Esophagus (tissue), 2 donors: ENCODE measurements around the gene NCAM1. TPM values are rescaled to one million over a fixed set of nuclear protein-coding genes. Genes with fewer than 3 reads are reported as not detected.
"Not testable (repeated sequence)": the region's sequence is repeated elsewhere in the genome, so short reads cannot be mapped to it uniquely, and the experiment has no call there.

Experiments used
- H3K27ac ChIP-seq, 2 donors: one replicate each; pipeline ENCODE4 v1.5.1; 2013; ENCODE audit warnings: low read depth in 2 of 2, mild to moderate bottlenecking in 2 of 2, inconsistent platforms in 1 of 2, low read length in 1 of 2, moderate library complexity in 1 of 2
- H3K27me3 ChIP-seq, 2 donors: one replicate each; pipeline ENCODE4 v1.6.1; 2013; ENCODE audit warnings: low read length in 2 of 2, control low read depth in 1 of 2, mild to moderate bottlenecking in 1 of 2; ENCODE audit not compliant: insufficient read depth in 2 of 2, control insufficient read depth in 1 of 2
- H3K36me3 ChIP-seq, 2 donors: one replicate each; pipeline ENCODE4 v1.6.1; 2013; ENCODE audit warnings: low read length in 1 of 2; ENCODE audit not compliant: control insufficient read depth in 2 of 2, insufficient read depth in 2 of 2
- H3K4me1 ChIP-seq, 2 donors: one replicate each; pipeline ENCODE4 v1.6.1; 2013; ENCODE audit warnings: low read length in 1 of 2; ENCODE audit not compliant: control insufficient read depth in 2 of 2, insufficient read depth in 2 of 2
- H3K4me3 ChIP-seq, 2 donors: one replicate each; pipeline ENCODE4 v1.5.1; 2013; ENCODE audit warnings: low read length in 2 of 2, mild to moderate bottlenecking in 2 of 2, low read depth in 1 of 2, moderate library complexity in 1 of 2
- H3K9me3 ChIP-seq, 2 donors: one replicate each; pipeline ENCODE4 v1.6.1; 2013; ENCODE audit warnings: mild to moderate bottlenecking in 2 of 2, low read depth in 1 of 2, low read length in 1 of 2, moderate library complexity in 1 of 2; ENCODE audit not compliant: control insufficient read depth in 2 of 2, insufficient read depth in 1 of 2
- WGBS, 2 donors: extraction: QIAGEN DNeasy Blood & Tissue Kit; methylation state at CpG; one replicate each; pipeline ENCODE4 v1.1.7; 2013; 5-methylcytosine and 5-hydroxymethylcytosine counted together
- polyA plus RNA-seq, 2 donors: library from polyadenylated mRNA; stranded (reverse); fragments of 200-250 nt; gene quantifications; one replicate each; pipeline ENCODE4 v1.2.3, GENCODE V29; 2013
- donor health status: healthy with polysubstance abuse.
- donor health status: Bipolar disorder and iron deficiency.

The NCAM1 gene
- polyA plus RNA-seq, 2 donors = 1.7 to 2.2 TPM

DNA sequence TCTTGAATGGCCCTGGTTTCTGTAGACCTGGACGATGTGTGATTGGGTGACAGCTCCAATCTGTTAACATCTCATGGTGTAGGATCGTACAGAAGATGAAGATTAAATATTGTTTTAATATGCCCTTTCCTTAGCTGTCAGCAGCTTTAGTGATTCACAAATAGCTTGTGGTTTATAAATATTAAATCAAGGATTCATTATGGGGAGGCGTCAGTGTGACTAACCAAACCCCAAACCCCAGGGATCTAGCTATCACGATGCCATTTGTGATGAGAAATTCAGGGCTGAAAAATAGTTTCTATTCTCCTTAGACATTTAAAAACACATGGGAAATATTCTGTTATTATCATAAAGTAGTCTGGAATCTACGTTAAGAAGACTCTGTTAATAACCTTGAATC lies 73.4 kb downstream of the NCAM1 start:
- WGBS, 2 donors = 81 to 83% methylated on average over 5 of the region's 5 CpGs
- no peaks in the 10 kb centered on the region for H3K9me3 ChIP-seq
- H3K4me1 ChIP-seq = no peaks in the 10 kb centered on the region
- H3K27ac ChIP-seq = no peak overlapping the region
- H3K4me3 ChIP-seq = no peak overlapping the region
- H3K27me3 ChIP-seq = no peaks in the 10 kb centered on the region
- H3K36me3 ChIP-seq = no peaks in the 10 kb centered on the region

- H3K4me1 ChIP-seq = no peaks in the 10 kb centered on the region
- 74 to 83% methylated on average over 3 of the region's 3 CpGs for WGBS, 2 donors
- H3K27me3 ChIP-seq = no peaks in the 10 kb centered on the region
- no peaks in the 10 kb centered on the region for H3K36me3 ChIP-seq
- no peaks in the 10 kb centered on the region for H3K9me3 ChIP-seq
- no peak overlapping the region for H3K4me3 ChIP-seq
- no peak overlapping the region for H3K27ac ChIP-seq
These were observed 74.5 kb downstream of the NCAM1 start for GRCh38 chr11:113035708-113036107.

- H3K9me3 ChIP-seq = no peaks in the 10 kb centered on the region
- no peak overlapping the region for H3K27ac ChIP-seq
- WGBS, 2 donors = 69 to 76% methylated on average over 5 of the region's 5 CpGs
These were observed 82.5 kb downstream of the NCAM1 start for GRCh38 chr11:113043698-113044097.

DNA sequence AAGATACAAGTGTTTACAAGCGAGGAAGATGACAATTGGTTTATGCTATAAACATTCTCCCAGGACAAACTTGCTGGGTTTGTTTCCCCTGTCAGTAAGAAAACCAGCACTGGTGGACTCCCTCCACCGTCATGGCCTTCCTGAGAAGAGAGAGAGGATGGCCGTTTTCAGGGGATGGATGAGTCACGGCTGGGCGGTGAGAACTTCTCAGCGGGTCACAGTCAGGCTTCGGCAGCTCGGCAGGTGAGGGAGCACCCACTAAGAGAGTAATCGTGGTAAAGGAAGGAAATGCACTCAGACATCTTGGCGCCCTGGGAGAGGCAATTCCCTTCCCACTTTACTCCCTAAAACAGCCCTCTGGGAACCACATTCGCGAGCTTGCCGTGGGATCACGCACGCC lies 83.9 kb downstream of the NCAM1 start:
- H3K27ac ChIP-seq = no peak overlapping the region
- 87% methylated on average over 15 of the region's 15 CpGs for WGBS, 2 donors
- H3K36me3 ChIP-seq = no peaks in the 10 kb centered on the region
- H3K27me3 ChIP-seq = no peaks in the 10 kb centered on the region
- H3K9me3 ChIP-seq = no peaks in the 10 kb centered on the region
- H3K4me1 ChIP-seq = no peaks in the 10 kb centered on the region
- no peak overlapping the region for H3K4me3 ChIP-seq

More at GRCh38 chr11:113043698-113044097, 82.5 kb downstream of the NCAM1 start:
- H3K36me3 ChIP-seq = no peaks in the 10 kb centered on the region
- H3K27me3 ChIP-seq = no peaks in the 10 kb centered on the region
- no peak overlapping the region for H3K4me3 ChIP-seq
- no peaks in the 10 kb centered on the region for H3K4me1 ChIP-seq

DNA sequence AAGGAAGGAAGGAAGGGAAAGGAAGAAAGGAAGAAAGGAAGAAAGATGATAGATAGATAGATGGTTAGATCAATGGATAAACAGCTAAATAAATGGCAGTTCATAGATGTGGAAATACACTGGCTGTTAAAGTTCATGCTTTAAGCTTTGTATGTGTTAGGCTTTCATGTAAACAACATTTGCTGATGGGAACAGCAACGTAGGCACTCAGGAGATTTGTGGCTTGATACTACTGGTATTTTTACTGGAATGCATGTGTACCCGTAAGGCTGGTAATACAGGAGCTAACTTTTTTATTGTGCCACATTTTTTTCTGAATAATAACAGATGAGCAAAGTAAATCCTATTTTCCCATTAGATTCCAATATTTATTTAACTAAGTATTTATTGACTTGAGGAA lies 85.6 kb downstream of the NCAM1 start:
- H3K27me3 ChIP-seq = no peaks in the 10 kb centered on the region
- no peaks in the 10 kb centered on the region for H3K36me3 ChIP-seq
- WGBS, 2 donors = 55 to 69% methylated on average over 2 of the region's 2 CpGs
- no peaks in the 10 kb centered on the region for H3K4me1 ChIP-seq
- H3K27ac ChIP-seq = no peak overlapping the region
- no peak overlapping the region for H3K4me3 ChIP-seq
- no peaks in the 10 kb centered on the region for H3K9me3 ChIP-seq

DNA sequence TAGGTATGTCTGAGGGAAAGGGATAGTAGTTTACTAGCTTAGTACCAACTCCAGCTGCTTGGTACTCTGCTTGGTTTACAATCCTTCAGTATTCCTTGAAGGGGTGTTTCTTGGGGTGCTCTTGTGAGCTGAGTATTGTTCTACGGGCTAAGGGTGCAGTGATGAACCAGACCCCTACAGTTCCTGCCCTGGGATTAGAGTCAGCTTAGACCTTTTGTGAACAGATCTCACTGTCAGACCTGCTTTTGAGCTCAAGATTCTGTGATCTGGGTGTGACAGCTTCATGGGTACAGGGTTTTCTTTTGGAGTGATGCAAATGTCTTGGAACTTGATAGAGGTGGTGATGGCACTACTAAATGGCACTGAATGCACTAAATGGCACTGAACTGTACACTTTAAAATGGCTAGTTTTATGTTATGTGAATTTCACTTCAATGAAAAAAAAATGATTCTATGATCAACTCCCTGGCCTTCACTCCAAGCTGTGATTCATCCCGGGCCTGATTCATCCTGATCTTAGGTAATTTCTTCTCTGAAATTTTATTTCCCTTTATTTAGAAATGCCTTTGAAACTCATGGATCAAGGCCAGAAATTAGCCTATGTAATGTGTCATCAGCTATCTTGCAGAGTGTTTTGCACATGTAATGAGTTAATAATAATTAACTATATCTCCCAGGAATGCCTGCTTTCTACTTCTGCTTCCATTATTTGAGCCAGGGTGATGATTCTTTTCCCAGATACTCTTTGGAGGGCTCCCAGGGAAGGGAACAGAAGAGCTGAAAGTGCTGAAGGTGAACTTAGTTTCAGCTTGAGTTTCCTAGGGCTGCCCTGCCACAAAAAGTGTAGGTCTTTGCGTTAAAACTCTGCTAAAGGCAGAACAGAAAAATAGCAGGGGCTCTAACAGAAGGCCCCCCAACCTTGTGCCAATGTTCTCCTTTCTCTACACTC lies 87.9 kb downstream of the NCAM1 start:
- H3K36me3 ChIP-seq = no peaks in the 10 kb centered on the region
- H3K27me3 ChIP-seq = no peaks in the 10 kb centered on the region
- no peaks in the 10 kb centered on the region for H3K4me1 ChIP-seq
- H3K9me3 ChIP-seq = no peaks in the 10 kb centered on the region
- no peak overlapping the region for H3K27ac ChIP-seq
- WGBS, 2 donors = 62 to 77% methylated on average over 3 of the region's 3 CpGs
- H3K4me3 ChIP-seq = no peak overlapping the region

DNA sequence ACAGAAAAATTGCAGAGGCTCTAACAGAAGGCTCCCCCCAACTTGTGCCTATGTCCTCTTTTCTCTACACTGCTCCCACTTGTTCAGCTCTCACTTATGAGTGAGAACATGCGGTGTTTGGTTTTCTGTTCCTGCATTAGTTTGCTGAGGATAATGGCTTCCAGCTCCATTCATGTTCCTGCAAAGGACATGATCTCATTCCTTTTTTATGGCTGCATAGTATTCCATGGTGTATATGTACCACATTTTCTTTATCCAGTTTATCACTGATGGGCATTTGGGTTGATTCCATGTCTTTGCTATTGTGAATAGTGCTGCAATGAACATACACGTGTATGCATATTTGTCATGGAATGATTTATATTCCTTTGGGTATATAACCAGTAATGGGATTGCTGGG lies 91.8 kb downstream of the NCAM1 start:
- not testable (repeated sequence) for H3K4me3 ChIP-seq, H3K27me3 ChIP-seq, H3K36me3 ChIP-seq, H3K27ac ChIP-seq, H3K9me3 ChIP-seq, H3K4me1 ChIP-seq
- 87 to 93% methylated on average over 2 of the region's 2 CpGs for WGBS, 2 donors

GRCh38 chr11:113057038-113057437 lies 95.8 kb downstream of the NCAM1 start:
- H3K36me3 ChIP-seq = no peaks in the 10 kb centered on the region
- 75 to 85% methylated on average over 2 of the region's 2 CpGs for WGBS, 2 donors
- no peak overlapping the region for H3K27ac ChIP-seq
- H3K4me1 ChIP-seq = no peaks in the 10 kb centered on the region
- no peaks in the 10 kb centered on the region for H3K27me3 ChIP-seq
- H3K4me3 ChIP-seq = no peak overlapping the region
- H3K9me3 ChIP-seq = no peaks in the 10 kb centered on the region

GRCh38 chr11:113059548-113059947 lies 98.3 kb downstream of the NCAM1 start:
- no peaks in the 10 kb centered on the region for H3K9me3 ChIP-seq
- 82 to 86% methylated on average over 4 of the region's 4 CpGs for WGBS, 2 donors
- no peaks in the 10 kb centered on the region for H3K27me3 ChIP-seq
- H3K27ac ChIP-seq = no peak overlapping the region
- H3K36me3 ChIP-seq = no peaks in the 10 kb centered on the region
- no peaks in the 10 kb centered on the region for H3K4me1 ChIP-seq
- H3K4me3 ChIP-seq = no peak overlapping the region

DNA sequence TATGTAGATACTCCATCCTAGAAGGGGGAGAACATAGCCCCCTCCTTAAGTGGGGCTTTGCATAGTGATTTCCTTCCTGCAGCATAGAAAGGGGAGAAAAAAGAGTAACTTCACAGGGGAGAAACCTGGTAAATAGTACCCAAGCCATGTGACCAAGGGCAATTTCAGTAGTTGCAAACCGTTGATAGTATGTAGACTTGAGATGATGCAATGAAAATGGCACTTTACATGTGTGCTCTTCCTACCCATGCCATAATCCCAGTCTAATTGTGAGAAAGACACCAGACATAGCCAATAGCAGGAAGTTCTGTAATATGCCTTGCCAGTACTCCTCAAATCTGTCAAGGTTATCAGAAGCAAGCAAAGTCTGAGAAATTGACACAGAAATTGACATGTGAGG lies 104.1 kb downstream of the NCAM1 start:
- Histone ChIP-seq H3K27me3 (no peaks in the 10 kb centered on the region), H3K4me3 (no peak overlapping the region), H3K4me1 (no peaks in the 10 kb centered on the region), H3K27ac (no peak overlapping the region), H3K36me3 (no peaks in the 10 kb centered on the region), H3K9me3 (no peaks in the 10 kb centered on the region)
- 34 to 65% methylated on average over 1 of the region's 1 CpG for WGBS, 2 donors
